ENCODE results near the gene ULK4. TPM values are rescaled to one million over a fixed set of nuclear protein-coding genes. Genes with fewer than 3 reads are reported as not detected.

Gene ULK4
- total RNA-seq, 4 donors from 2014 or later: 2.0 to 3.0 (median 2.3) TPM

GRCh38 chr3:41248525-41248924 is 713.4 kb downstream of the ULK4 start:
- Histone ChIP-seq H3K4me3 (no peak overlapping the region), H3K27ac (no peak overlapping the region), H3K36me3 (no peaks in the 10 kb centered on the region), H3K9me3 (no peaks in the 10 kb centered on the region), H3K27me3 (no peaks in the 10 kb centered on the region), H3K4me1 (no peaks in the 10 kb centered on the region)
- intact Hi-C loops (cut with DNase I; ENCODE audit: low total_unique reads): no loop called here
- DNase-seq (no peak), ATAC-seq (no peak)
- in situ Hi-C loops (cut with MboI; ENCODE audit: low sequenced_read_pairs in 4 of 4): no loop called here
- TF ChIP-seq POLR2A (IDR thresholded peaks at IDR 0.05) (no peak), CTCF (IDR thresholded peaks at IDR 0.05 in 4 of 5, conservative IDR thresholded peaks at IDR 0.05 in 1 of 5) (no peak)

- Histone ChIP-seq H3K9me3 (no peaks in the 10 kb centered on the region), H3K4me1 (no peaks in the 10 kb centered on the region), H3K4me3 (no peak overlapping the region), H3K27me3 (no peaks in the 10 kb centered on the region), H3K36me3 (no peaks in the 10 kb centered on the region), H3K27ac (no peak overlapping the region)
- TF ChIP-seq POLR2A (IDR thresholded peaks at IDR 0.05) (no peak), CTCF (IDR thresholded peaks at IDR 0.05 in 4 of 5, conservative IDR thresholded peaks at IDR 0.05 in 1 of 5) (no peak)
- intact Hi-C loops (cut with DNase I; ENCODE audit: low total_unique reads): no loop called here
- ATAC-seq (no peak), DNase-seq (no peak)
- in situ Hi-C loops (cut with MboI; ENCODE audit: low sequenced_read_pairs in 4 of 4): no loop called here
Observed at GRCh38 chr3:41247055-41248004, 714.6 kb downstream of the ULK4 start.

GRCh38 chr3:41244620-41245336 is 717.1 kb downstream of the ULK4 start:
- TF ChIP-seq POLR2A (IDR thresholded peaks at IDR 0.05) (no peak), CTCF (IDR thresholded peaks at IDR 0.05 in 4 of 5, conservative IDR thresholded peaks at IDR 0.05 in 1 of 5) (no peak)
- DNase-seq: no peak
- Histone ChIP-seq H3K4me3 (no peak overlapping the region), H3K4me1 (no peaks in the 10 kb centered on the region), H3K36me3 (peaks cover 0 to 2% of the 10 kb centered on the region in 2 donors), H3K9me3 (no peaks in the 10 kb centered on the region), H3K27ac (no peak overlapping the region), H3K27me3 (no peaks in the 10 kb centered on the region)
- in situ Hi-C loops (cut with MboI; ENCODE audit: low sequenced_read_pairs in 4 of 4) (no loop called here), intact Hi-C loops (cut with DNase I; ENCODE audit: low total_unique reads) (no loop called here)
- ATAC-seq: peak in 1 of 2 donors; percentile 11

GRCh38 chr3:41243183-41243582 is 718.7 kb downstream of the ULK4 start:
- ATAC-seq: no peak
- Histone ChIP-seq H3K4me1 (no peaks in the 10 kb centered on the region), H3K4me3 (no peak overlapping the region), H3K27ac (no peak overlapping the region), H3K27me3 (no peaks in the 10 kb centered on the region), H3K9me3 (no peaks in the 10 kb centered on the region), H3K36me3 (peaks cover 2 to 15% of the 10 kb centered on the region in 2 donors)
- in situ Hi-C loops (cut with MboI; ENCODE audit: low sequenced_read_pairs in 4 of 4): no loop called here
- TF ChIP-seq POLR2A (IDR thresholded peaks at IDR 0.05) (no peak), CTCF (IDR thresholded peaks at IDR 0.05 in 4 of 5, conservative IDR thresholded peaks at IDR 0.05 in 1 of 5) (no peak)
- intact Hi-C loops (cut with DNase I; ENCODE audit: low total_unique reads): no loop called here
- DNase-seq: no peak

All from gastrocnemius medialis (tissue), 4 donors.